GM13976 (cell line): Measurements from ENCODE around the gene KMT2B.

Experiments
- DNase-seq: peaks from one replicate; pipeline ENCODE4 v3.0.0; 2012; ENCODE audit warnings: low spot score
- CTCF ChIP-seq: IDR thresholded peaks from 2 replicates; pipeline ENCODE4 v1.5.1; 2012; ENCODE audit warnings: borderline replicate concordance, mild to moderate bottlenecking; ENCODE audit not compliant: insufficient read depth; ENCODE audit errors: extremely low read depth, missing control alignments, control extremely low read depth
- in situ Hi-C: fragments of 300-500 bp; cut with MboI; formaldehyde crosslinking; loops from one replicate; pipeline ENCODE4 v1.12.0; 2022; ENCODE audit warnings: low sequenced_read_pairs, mixed read lengths, inconsistent platforms; ENCODE audit not compliant: unreplicated experiment

Gene KMT2B

GRCh38 chr19:35776102-35776788, 58.4 kb downstream of the KMT2B start:
- in situ Hi-C loops = no loop called here
- no peak for TF ChIP-seq CTCF
- DNase-seq = no peak

DNA sequence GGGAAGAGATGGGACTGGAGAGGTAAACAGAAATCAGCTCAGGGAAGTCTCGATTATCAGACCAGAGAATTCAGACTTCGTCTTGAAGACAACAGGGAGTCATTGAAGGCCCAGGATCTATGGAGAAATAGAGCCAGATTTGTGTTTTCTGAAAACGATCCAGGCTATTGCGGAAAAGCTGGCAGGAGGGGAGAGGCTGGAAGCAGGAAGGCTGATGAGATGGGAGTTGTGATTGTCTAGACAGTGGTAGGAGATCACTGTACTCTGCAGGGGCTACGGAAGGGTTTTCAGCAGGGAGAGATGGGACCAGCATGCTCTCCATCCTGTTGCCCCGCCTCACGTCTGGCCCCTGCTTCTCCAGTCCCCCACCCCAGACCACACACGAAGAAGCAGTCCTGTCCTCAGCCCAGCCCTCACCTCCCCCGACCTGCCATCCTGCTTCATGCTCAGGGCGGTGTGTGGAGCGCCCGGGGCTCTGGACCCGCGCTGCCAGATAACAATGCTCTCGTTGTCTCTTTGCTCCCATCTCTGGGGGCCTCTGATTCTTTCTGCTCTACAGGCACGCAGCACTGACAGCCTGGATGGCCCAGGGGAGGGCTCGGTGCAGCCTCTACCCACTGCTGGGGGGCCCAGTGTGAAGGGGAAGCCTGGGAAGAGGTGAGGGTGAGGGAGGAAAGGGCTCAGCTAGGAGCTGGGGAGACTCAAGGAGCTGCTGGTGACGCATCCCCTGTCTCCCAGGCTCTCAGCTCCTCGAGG, 59.5 kb downstream of the KMT2B start:
- no peak for DNase-seq
- in situ Hi-C loops = no loop called here
- no peak for TF ChIP-seq CTCF

DNA sequence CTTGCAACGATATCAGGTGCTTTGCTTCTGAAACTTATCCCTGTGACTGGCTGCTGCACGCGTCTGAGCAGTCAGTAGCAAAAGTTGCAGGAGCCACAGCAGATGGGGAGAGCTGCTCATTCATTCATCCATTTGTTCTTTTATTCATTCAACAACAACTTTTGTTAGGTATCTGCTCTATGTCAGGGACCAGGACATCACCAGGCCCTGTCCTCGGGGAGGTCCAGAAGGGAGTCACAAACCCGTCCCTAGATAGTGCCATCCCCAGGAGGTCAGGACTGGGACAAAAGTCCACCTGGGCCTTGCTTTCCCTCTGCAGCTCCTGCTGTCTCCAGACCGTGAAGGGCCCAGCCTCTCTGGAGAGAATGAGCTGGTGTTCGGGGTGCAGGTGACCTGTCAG, 60.2 kb downstream of the KMT2B start:
- no peak for TF ChIP-seq CTCF
- in situ Hi-C loops = no loop called here

GRCh38 chr19:35779033-35779432, 61.2 kb downstream of the KMT2B start:
- no peak for DNase-seq
- no peak for TF ChIP-seq CTCF
- in situ Hi-C loops = no loop called here

More for the DNA sequence above, 60.2 kb downstream of the KMT2B start:
- DNase-seq = no peak

DNA sequence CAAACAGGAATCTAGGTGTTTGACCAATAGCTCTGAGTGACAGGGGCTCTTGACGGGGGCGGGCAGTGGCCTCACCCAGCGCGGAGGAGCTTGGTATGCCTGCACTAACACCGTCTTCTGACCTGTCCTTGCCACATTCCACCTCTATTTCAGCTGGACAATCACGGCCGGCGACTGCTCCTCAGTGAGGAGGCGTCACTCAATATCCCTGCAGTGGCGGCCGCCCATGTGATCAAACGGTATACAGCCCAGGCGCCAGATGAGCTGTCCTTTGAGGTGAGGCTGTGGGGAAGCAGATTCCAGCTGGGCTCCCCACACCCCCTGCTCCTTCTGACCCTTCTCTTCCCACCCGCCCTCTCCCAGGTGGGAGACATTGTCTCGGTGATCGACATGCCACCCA, 62.3 kb downstream of the KMT2B start:
- in situ Hi-C loops = no loop called here
- TF ChIP-seq CTCF = no peak
- DNase-seq = no peak

DNA sequence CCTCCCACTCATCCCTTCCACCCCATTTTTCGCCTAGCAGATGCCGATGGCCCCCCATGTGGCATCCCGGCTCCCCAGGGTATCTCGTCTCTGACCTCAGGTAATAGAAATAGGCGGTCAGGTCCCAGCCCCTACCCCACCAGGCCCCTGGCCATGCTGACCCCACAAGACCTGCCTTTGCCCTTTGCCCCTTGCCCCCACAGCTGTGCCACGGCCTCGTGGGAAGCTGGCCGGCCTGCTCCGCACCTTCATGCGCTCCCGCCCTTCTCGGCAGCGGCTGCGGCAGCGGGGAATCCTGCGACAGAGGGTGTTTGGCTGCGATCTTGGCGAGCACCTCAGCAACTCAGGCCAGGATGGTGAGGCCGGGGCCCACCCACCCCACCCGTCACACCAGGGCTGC, 62.9 kb downstream of the KMT2B start:
- TF ChIP-seq CTCF = no peak
- DNase-seq = no peak
- in situ Hi-C loops = no loop called here
